ENCODE measurements around the gene MRPS22.

DNA sequence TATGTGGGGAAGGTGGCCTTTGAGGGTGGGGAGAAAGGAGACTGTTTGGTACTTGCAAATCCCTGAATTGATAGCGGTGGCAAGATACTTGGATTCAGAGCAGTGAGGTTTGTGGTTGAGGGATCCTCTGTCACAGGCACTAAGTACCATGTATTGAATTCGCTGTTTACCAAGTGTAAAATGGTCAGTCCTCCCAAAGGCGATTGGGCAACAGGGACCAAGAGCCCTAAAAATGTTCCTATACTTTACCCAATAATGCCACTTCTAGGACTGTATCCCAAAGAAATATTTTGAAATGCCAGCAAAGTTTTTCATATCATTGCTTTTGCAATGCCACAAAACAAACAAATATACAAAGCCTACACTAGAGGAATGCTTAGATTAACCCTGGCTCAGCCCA is 43.4 kb upstream of the MRPS22 start:
- TF ChIP-seq, protein P1, sequence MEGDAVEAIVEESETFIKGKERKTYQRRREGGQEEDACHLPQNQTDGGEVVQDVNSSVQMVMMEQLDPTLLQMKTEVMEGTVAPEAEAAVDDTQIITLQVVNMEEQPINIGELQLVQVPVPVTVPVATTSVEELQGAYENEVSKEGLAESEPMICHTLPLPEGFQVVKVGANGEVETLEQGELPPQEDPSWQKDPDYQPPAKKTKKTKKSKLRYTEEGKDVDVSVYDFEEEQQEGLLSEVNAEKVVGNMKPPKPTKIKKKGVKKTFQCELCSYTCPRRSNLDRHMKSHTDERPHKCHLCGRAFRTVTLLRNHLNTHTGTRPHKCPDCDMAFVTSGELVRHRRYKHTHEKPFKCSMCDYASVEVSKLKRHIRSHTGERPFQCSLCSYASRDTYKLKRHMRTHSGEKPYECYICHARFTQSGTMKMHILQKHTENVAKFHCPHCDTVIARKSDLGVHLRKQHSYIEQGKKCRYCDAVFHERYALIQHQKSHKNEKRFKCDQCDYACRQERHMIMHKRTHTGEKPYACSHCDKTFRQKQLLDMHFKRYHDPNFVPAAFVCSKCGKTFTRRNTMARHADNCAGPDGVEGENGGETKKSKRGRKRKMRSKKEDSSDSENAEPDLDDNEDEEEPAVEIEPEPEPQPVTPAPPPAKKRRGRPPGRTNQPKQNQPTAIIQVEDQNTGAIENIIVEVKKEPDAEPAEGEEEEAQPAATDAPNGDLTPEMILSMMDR (IDR thresholded peaks at IDR 0.05), result no peak
- TF ChIP-seq POLR2AphosphoS5 (IDR thresholded peaks at IDR 0.05), result no peak
